K562 (cell line): Measurements from ENCODE around the gene TPSAB1. TPM values are rescaled to one million over a fixed set of nuclear protein-coding genes. Genes with fewer than 3 reads are reported as not detected.
A peak's percentile ranks its signal among the peaks of the same experiment; 100 is the strongest.

Source experiments
- ATAC-seq: fragments of 200-7000 bp; cut with Tn5 transposase; 3 replicates; pipeline ENCODE4 v1.9.1; 2020; ENCODE audit warnings: moderate library complexity
- BruUV-seq: library from RNA; stranded (reverse); fragments of 400-500 nt; replicated peaks from 2 replicates; lab custom pipeline; 2021; lab: Mats Ljungman, UMichigan
- CTCF ChIA-PET: fragments of 300-600 bp; formaldehyde crosslinking; extraction: SDS; loops from one replicate; lab custom pipeline; 2021; ENCODE audit warnings: low intra/inter-chr PET ratio; lab: Yijun Ruan, JAX
- POLR2A ChIA-PET: fragments of 300-600, 350-650 bp; sonication (Branson Sonifier 250); formaldehyde crosslinking; extraction: SDS; loops from one replicate; lab custom pipeline; 2021; ENCODE audit warnings: antibody characterized with exemption, inconsistent platforms; lab: Yijun Ruan, JAX
- DNase-seq, 4 experiments: peaks; one replicate each; pipeline versions ENCODE4 v3.0.0 to v3.0.0-alpha.2; 2011 to 2018; ENCODE audit warnings: low spot score in 3 of 4, mixed read lengths in 3 of 4; ENCODE audit errors: extremely low read depth in 1 of 4
- FAIRE-seq: peaks from 2 replicates; lab custom pipeline; 2011; peaks lifted over from hg19 to GRCh38; lab: Jason Lieb, UNC
- H2AFZ ChIP-seq: 2 replicates; pipeline ENCODE4 v1.6.0; 2011; ENCODE audit warnings: low read depth, low read length, control low read depth, inconsistent platforms
- H3K27ac ChIP-seq: fragments of 200-600 bp; 3 replicates; pipeline ENCODE4 v1.8.0; 2011; ENCODE audit warnings: low read depth, mild to moderate bottlenecking, control low read depth, inconsistent platforms, low read length, moderate library complexity, mixed read lengths; ENCODE audit errors: extremely low read depth
- H3K27me3 ChIP-seq, 2 experiments: fragments of 300-600 bp in 1 of 2; 2 replicates in 1 of 2; 3 replicates in 1 of 2; pipeline versions ENCODE4 v1.6.0 to v1.8.0; 2011; ENCODE audit warnings: inconsistent platforms in 2 of 2, low read length in 2 of 2, mild to moderate bottlenecking in 1 of 2, mixed read lengths in 1 of 2, moderate library complexity in 1 of 2; ENCODE audit not compliant: control insufficient read depth in 2 of 2, insufficient read depth in 2 of 2
- H3K36me3 ChIP-seq: fragments of 300-600 bp; 3 replicates; pipeline ENCODE4 v1.8.0; 2011; ENCODE audit warnings: mild to moderate bottlenecking, low read length, inconsistent platforms; ENCODE audit not compliant: control insufficient read depth, insufficient read depth
- H3K4me1 ChIP-seq, 2 experiments: fragments of 200-600 bp in 1 of 2; replicated peaks in 1 of 2; 2 replicates in 1 of 2; 3 replicates in 1 of 2; pipeline versions ENCODE4 v1.5.1 to v1.8.0; 2011; ENCODE audit warnings: inconsistent platforms in 2 of 2, low read length in 2 of 2, mild to moderate bottlenecking in 1 of 2, mixed read lengths in 1 of 2, moderate library complexity in 1 of 2; ENCODE audit not compliant: control insufficient read depth in 2 of 2, insufficient read depth in 2 of 2
- H3K4me2 ChIP-seq: 2 replicates; pipeline ENCODE4 v1.6.1; 2011; ENCODE audit warnings: low read length, control low read depth, inconsistent platforms, mixed read lengths; ENCODE audit not compliant: insufficient read depth
- H3K4me3 ChIP-seq: fragments of 200-600 bp; sonication (generic), shearing (Covaris generic); 2 replicates; pipeline ENCODE4 v1.5.1; 2016; ENCODE audit warnings: control low read depth, inconsistent platforms
- H3K79me2 ChIP-seq: fragments of 200-600 bp; 3 replicates; pipeline ENCODE4 v1.8.0; 2011; ENCODE audit warnings: low read length, inconsistent platforms; ENCODE audit not compliant: control insufficient read depth, insufficient read depth
- H3K9ac ChIP-seq, 2 experiments: 2 replicates each; pipeline versions ENCODE4 v1.6.0 to v1.6.1; 2011; ENCODE audit warnings: low read depth in 2 of 2, low read length in 2 of 2, control low read depth in 1 of 2, inconsistent platforms in 1 of 2, mild to moderate bottlenecking in 1 of 2, mixed read lengths in 1 of 2; ENCODE audit not compliant: insufficient read depth in 1 of 2
- H3K9me1 ChIP-seq: one replicate; pipeline ENCODE4 v1.6.0; 2011; ENCODE audit warnings: inconsistent platforms, mild to moderate bottlenecking, low read length, moderate library complexity; ENCODE audit not compliant: control insufficient read depth, insufficient read depth
- H3K9me3 ChIP-seq: replicated peaks from 2 replicates; pipeline ENCODE4 v1.5.1; 2011; ENCODE audit warnings: low read depth, low read length, inconsistent platforms; ENCODE audit not compliant: control insufficient read depth, insufficient read depth
- H4K20me1 ChIP-seq: replicated peaks from 2 replicates; pipeline ENCODE4 v1.6.1; 2011; ENCODE audit warnings: low read length, inconsistent platforms, mixed read lengths; ENCODE audit not compliant: control insufficient read depth, insufficient read depth
- PHF8 ChIP-seq: fragments of 200-600 bp; sonication (generic); IDR thresholded peaks from 2 replicates; pipeline ENCODE4 v1.6.1; 2012; ENCODE audit warnings: mixed run types, mild to moderate bottlenecking, inconsistent platforms, low read length, moderate library complexity, borderline replicate concordance
- ZBED1 ChIP-seq: IDR thresholded peaks from 2 replicates; pipeline ENCODE4 v1.6.1; 2014
- ZFP30 ChIP-seq: fragments of 250-450 bp; sonication (Bioruptor Pico); IDR thresholded peaks from 2 replicates; pipeline ENCODE4 v1.8.0; 2022; ENCODE audit warnings: moderate library complexity, mild to moderate bottlenecking, inconsistent platforms, borderline replicate concordance
- ZNF197 ChIP-seq: fragments of 200-800 bp; sonication (Bioruptor generic); IDR thresholded peaks from 2 replicates; pipeline ENCODE4 v1.6.1; 2016; ENCODE audit warnings: low read depth, missing genetic modification characterization, missing compliant biosample characterization
- ZNF263 ChIP-seq: sonication (generic); formaldehyde crosslinking; IDR thresholded peaks from 2 replicates; pipeline ENCODE4 v1.8.0; 2022; ENCODE audit warnings: mild to moderate bottlenecking, missing genetic modification reagents, borderline replicate concordance
- WGBS: fragments of 100-300 bp; shearing (Covaris generic); methylation state at CpG from one replicate; pipeline ENCODE4 v1.1.6; 2016; ENCODE audit warnings: low coverage, mixed read lengths; ENCODE audit not compliant: insufficient coverage; ENCODE audit errors: missing lambda C conversion rate; 5-methylcytosine and 5-hydroxymethylcytosine counted together
- in situ Hi-C: fragments of 300-500 bp; cut with MboI; formaldehyde crosslinking; loops from 4 replicates; pipeline ENCODE4 v1.15.0; 2018; ENCODE audit warnings: inconsistent platforms, mixed read lengths
- intact Hi-C: fragments of 100-400 bp; cut with micrococcal nuclease; formaldehyde crosslinking; loops from 2 replicates; pipeline ENCODE4 v1.14.2; 2022
- polyA plus RNA-seq, 8 experiments: library from polyadenylated mRNA; depleted of rRNA in 4 of 8; stranded (reverse) in 5 of 8; unstranded in 3 of 8; fragments of >200 nt; fragmentation: Nextera tagmentation in 2 of 8; fragmentation: Illumina TruSeq in 1 of 8; extraction: Ambion mirVana in 2 of 8; extraction: Trizol in 1 of 8; gene quantifications; 2 replicates each; pipeline versions ENCODE4 v1.2.1 to v1.2.3, GENCODE V29; 2011 to 2014; ENCODE audit warnings: inconsistent platforms in 1 of 8, missing spikeins in 1 of 8
- total RNA-seq, 7 experiments: library from RNA; depleted of rRNA in 6 of 7; stranded (reverse); fragments of >200 nt in 6 of 7; fragmentation: Illumina TruSeq in 2 of 7; extraction: Trizol in 2 of 7; gene quantifications; 2 replicates each; pipeline versions ENCODE4 v1.2.1 to v1.2.3, GENCODE V29; 2011 to 2021; ENCODE audit warnings: low replicate concordance in 1 of 7

The TPSAB1 gene
- total and polyA plus RNA-seq, 9 of the 15 experiments (the other 6 are each of a cell fraction or from before 2014, with no cell fraction given): not detected

GRCh38 chr16:1218061-1218929 lies 22.2 kb upstream of the TPSAB1 start:
- Histone ChIP-seq H3K27me3 (peaks cover 58 to 91% of the 10 kb centered on the region in 2 experiments), H3K27ac (no peak overlapping the region), H3K4me3 (no peak overlapping the region), H3K79me2 (no peaks in the 10 kb centered on the region), H2AFZ (no peak overlapping the region), H3K9me3 (no peaks in the 10 kb centered on the region), H3K4me1 (peaks cover 0 to 68% of the 10 kb centered on the region in 2 experiments; a peak in 2 of 5 replicates), H3K4me2 (no peak overlapping the region), H4K20me1 (peaks cover 20% of the 10 kb centered on the region), H3K36me3 (no peaks in the 10 kb centered on the region), H3K9me1 (no peaks in the 10 kb centered on the region), H3K9ac (no peak overlapping the region)
- ChIA-PET POLR2A (interaction anchor here (0.6 to 1.1 kb wide), 2 partner anchors 9 to 65 kb away, joined by 3 read pairs; no protein-coding TSS in a partner anchor), CTCF (no interaction called here)
- ATAC-seq (no peak), DNase-seq (no peak), FAIRE-seq (no peak)
- BruUV-seq: no TSS peak
- intact Hi-C loops (no loop called here), in situ Hi-C loops (no loop called here)
- WGBS: 3% methylated on average over 42 of the region's 49 CpGs
- TF ChIP-seq ZBED1: no peak
- TF ChIP-seq ZNF263 (CRISPR knock-in tag): peak; percentile 51; the same call in 1 of the 2 replicates
- TF ChIP-seq ZFP30 (CRISPR knock-in tag): no peak
- TF ChIP-seq ZNF197: no peak
- TF ChIP-seq PHF8: no peak
